GM19328 (cell line): ENCODE results near the gene FOXI1.
"Not testable (repeated sequence)": the region's sequence is repeated elsewhere in the genome, so short reads cannot be mapped to it uniquely, and the experiment has no call there.

Source experiments
- ATAC-seq: cut with Tn5 transposase; IDR thresholded peaks from one replicate; pipeline ENCODE4 v1.9.1; 2021; ENCODE audit warnings: mild to moderate bottlenecking, moderate library complexity; ENCODE audit not compliant: unreplicated experiment

Gene FOXI1

GRCh38 chr5:170092455-170093101 is 13.1 kb upstream of the FOXI1 start:
- ATAC-seq, result no peak

GRCh38 chr5:170094329-170094728 is 11.4 kb upstream of the FOXI1 start:
- ATAC-seq, result not testable (repeated sequence)

- ATAC-seq, result no peak
Measured at GRCh38 chr5:170095646-170096045, 10.1 kb upstream of the FOXI1 start.

GRCh38 chr5:170097934-170098333 is 7.8 kb upstream of the FOXI1 start:
- no peak for ATAC-seq

GRCh38 chr5:170100066-170100943 is 5.4 kb upstream of the FOXI1 start:
- no peak for ATAC-seq

- ATAC-seq, result no peak
Measured at GRCh38 chr5:170103447-170103846, 2.2 kb upstream of the FOXI1 start.

GRCh38 chr5:170104299-170104698 is 1.4 kb upstream of the FOXI1 start:
- ATAC-seq, result no peak

- ATAC-seq, result no peak
Measured at GRCh38 chr5:170104710-170105109, 987 bp upstream of the FOXI1 start.

GRCh38 chr5:170107674-170108073 is 2.0 kb downstream of the FOXI1 start:
- no peak for ATAC-seq

GRCh38 chr5:170108266-170108785 is 2.6 kb downstream of the FOXI1 start:
- ATAC-seq, result no peak

- ATAC-seq, result no peak
Measured at GRCh38 chr5:170109059-170110031, 3.6 kb downstream of the FOXI1 start.

- no peak for ATAC-seq
Measured at GRCh38 chr5:170110403-170111087, 4.8 kb downstream of the FOXI1 start.

- ATAC-seq, result no peak
Measured at GRCh38 chr5:170111088-170111785, 5.5 kb downstream of the FOXI1 start.

- ATAC-seq, result no peak
Measured at GRCh38 chr5:170112876-170113521, 7.3 kb downstream of the FOXI1 start.

GRCh38 chr5:170113522-170113900 is 7.8 kb downstream of the FOXI1 start:
- ATAC-seq, result no peak

- ATAC-seq, result no peak
Measured at GRCh38 chr5:170114271-170114670, 8.6 kb downstream of the FOXI1 start.

- no peak for ATAC-seq
Measured at GRCh38 chr5:170115925-170116324, 10.2 kb downstream of the FOXI1 start.

GRCh38 chr5:170117736-170118135 is 12.0 kb downstream of the FOXI1 start:
- ATAC-seq, result no peak

- no peak for ATAC-seq
Measured at GRCh38 chr5:170120576-170120975, 14.9 kb downstream of the FOXI1 start.
